Prostate gland (tissue), 2 donors: ENCODE results near the gene PIGX. TPM values are rescaled to one million over a fixed set of nuclear protein-coding genes. Genes with fewer than 3 reads are reported as not detected.

ENCODE experiments used
- DNase-seq: peaks from one replicate; pipeline ENCODE4 v3.0.0-alpha.2; 2019; ENCODE audit warnings: low spot score
- H3K27ac ChIP-seq, 2 donors: fragments of 200-600 bp; sonication (generic); 2 replicates each; pipeline ENCODE4 v1.5.1; 2017 to 2019
- H3K27me3 ChIP-seq: fragments of 200-600 bp; sonication (generic); replicated peaks from 2 replicates; pipeline ENCODE4 v1.5.1; 2019; ENCODE audit not compliant: insufficient read depth
- H3K36me3 ChIP-seq, 2 donors: fragments of 200-600 bp; sonication (generic); 1 replicate in 1 of 2; 2 replicates in 1 of 2; pipeline versions ENCODE4 v1.5.1 to v1.8.1; 2017 to 2019
- H3K4me1 ChIP-seq: fragments of 200-600 bp; sonication (generic); replicated peaks from 2 replicates; pipeline ENCODE4 v1.5.1; 2019
- H3K4me3 ChIP-seq, 2 donors: fragments of 200-600 bp; sonication (generic); 2 replicates each; pipeline ENCODE4 v1.5.1; 2017 to 2019
- H3K9me3 ChIP-seq: fragments of 200-600 bp; sonication (generic); 2 replicates; pipeline ENCODE4 v1.5.1; 2017
- POLR2A ChIP-seq: fragments of 450-650 bp; IDR thresholded peaks from one replicate; pipeline ENCODE4 v1.6.1; 2016; ENCODE audit warnings: antibody characterized with exemption, mild to moderate bottlenecking
- POLR2AphosphoS5 ChIP-seq: sonication (generic); formaldehyde crosslinking; IDR thresholded peaks from one replicate; pipeline ENCODE4 v1.6.1; 2017; ENCODE audit warnings: antibody characterized with exemption
- WGBS: methylation state at CpG from one replicate; pipeline ENCODE4 v1.1.5; 2018; 5-methylcytosine and 5-hydroxymethylcytosine counted together
- intact Hi-C: fragments of 100-400 bp; cut with DNase I; formaldehyde crosslinking; loops from one replicate; pipeline ENCODE4 v1.14.2; 2022
- total RNA-seq, 2 donors: library from RNA; depleted of rRNA; stranded (reverse); fragments of >200 nt; gene quantifications; one replicate each; pipeline ENCODE4 v1.1.0, GENCODE V29; 2016
- TF ChIP-seq, protein P1 (sequence below), 4 experiments: fragments of 200-600 bp in 2 of 4; fragments of 450-650 bp in 2 of 4; sonication (generic) in 2 of 4; IDR thresholded peaks; 1 replicate in 3 of 4; 2 replicates in 1 of 4; pipeline ENCODE4 v1.5.1; 2016 to 2019; ENCODE audit warnings: antibody characterized with exemption in 4 of 4, mild to moderate bottlenecking in 2 of 4, moderate library complexity in 2 of 4

PIGX gene
- total RNA-seq, 2 donors from 2014 or later: 32.6 to 60.4 TPM

DNA sequence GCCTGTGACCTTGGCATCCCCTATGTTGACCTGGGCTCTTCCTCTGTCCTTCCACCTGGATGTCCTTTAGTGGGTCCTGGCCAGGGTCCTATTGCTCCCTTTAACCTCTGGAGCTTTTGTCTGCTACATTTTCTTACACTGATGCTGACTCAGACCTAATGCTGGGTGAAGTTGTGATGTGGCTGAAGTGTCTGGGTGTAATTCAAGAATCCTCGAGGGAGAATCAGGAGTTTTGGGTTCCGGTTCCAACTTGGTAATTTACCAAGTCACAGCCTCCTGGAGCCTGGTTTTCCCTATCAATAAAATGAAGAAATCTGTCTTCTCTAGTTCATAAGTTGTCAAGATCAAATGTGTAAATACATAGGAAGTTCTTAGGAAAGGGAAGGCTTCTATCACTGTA, 25.7 kb upstream of the PIGX start:
- Histone ChIP-seq H3K9me3 (no peaks in the 10 kb centered on the region), H3K4me1 (no peaks in the 10 kb centered on the region), H3K27me3 (no peaks in the 10 kb centered on the region), H3K4me3 (no peak overlapping the region), H3K27ac (no peak overlapping the region), H3K36me3 (no peaks in the 10 kb centered on the region)
- TF ChIP-seq, protein P1, sequence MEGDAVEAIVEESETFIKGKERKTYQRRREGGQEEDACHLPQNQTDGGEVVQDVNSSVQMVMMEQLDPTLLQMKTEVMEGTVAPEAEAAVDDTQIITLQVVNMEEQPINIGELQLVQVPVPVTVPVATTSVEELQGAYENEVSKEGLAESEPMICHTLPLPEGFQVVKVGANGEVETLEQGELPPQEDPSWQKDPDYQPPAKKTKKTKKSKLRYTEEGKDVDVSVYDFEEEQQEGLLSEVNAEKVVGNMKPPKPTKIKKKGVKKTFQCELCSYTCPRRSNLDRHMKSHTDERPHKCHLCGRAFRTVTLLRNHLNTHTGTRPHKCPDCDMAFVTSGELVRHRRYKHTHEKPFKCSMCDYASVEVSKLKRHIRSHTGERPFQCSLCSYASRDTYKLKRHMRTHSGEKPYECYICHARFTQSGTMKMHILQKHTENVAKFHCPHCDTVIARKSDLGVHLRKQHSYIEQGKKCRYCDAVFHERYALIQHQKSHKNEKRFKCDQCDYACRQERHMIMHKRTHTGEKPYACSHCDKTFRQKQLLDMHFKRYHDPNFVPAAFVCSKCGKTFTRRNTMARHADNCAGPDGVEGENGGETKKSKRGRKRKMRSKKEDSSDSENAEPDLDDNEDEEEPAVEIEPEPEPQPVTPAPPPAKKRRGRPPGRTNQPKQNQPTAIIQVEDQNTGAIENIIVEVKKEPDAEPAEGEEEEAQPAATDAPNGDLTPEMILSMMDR (IDR thresholded peaks at IDR 0.05): no peak
- TF ChIP-seq POLR2AphosphoS5: no peak
- TF ChIP-seq POLR2A: no peak
- DNase-seq: no peak
- intact Hi-C loops: loop anchor here (5.0 kb wide), 1 partner anchor 149 kb away; no protein-coding TSS in a partner anchor
- WGBS: 49% methylated on average over 2 of the region's 2 CpGs

DNA sequence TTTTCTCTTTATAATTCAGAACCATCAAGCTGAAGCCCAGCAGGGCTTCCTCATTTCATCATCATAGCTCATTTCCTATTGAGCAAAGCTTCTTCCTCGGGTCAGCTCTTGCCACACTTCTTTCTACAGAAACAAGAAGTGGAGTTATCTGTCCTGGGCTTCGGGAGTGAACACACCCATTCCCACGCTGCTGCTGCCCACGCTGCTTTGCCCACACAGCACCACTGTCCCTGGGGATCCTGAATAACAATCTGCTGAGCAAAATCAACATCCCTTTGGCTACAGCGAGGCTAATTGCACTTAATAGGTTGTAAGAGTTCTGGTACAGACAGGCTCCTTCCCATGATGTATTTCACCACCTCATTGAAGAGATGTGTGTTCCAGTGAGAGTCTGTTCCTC, 23.8 kb upstream of the PIGX start:
- Histone ChIP-seq H3K36me3 (no peaks in the 10 kb centered on the region), H3K9me3 (no peaks in the 10 kb centered on the region), H3K27ac (no peak overlapping the region), H3K4me3 (no peak overlapping the region), H3K27me3 (no peaks in the 10 kb centered on the region), H3K4me1 (no peaks in the 10 kb centered on the region)
- intact Hi-C loops: loop anchor here (5.0 kb wide), 1 partner anchor 151 kb away; no protein-coding TSS in a partner anchor
- TF ChIP-seq, protein P1 (IDR thresholded peaks at IDR 0.05): no peak
- TF ChIP-seq POLR2AphosphoS5 (no peak), POLR2A (no peak)
- WGBS: 28% methylated on average over 5 of the region's 5 CpGs
- DNase-seq: no peak

DNA sequence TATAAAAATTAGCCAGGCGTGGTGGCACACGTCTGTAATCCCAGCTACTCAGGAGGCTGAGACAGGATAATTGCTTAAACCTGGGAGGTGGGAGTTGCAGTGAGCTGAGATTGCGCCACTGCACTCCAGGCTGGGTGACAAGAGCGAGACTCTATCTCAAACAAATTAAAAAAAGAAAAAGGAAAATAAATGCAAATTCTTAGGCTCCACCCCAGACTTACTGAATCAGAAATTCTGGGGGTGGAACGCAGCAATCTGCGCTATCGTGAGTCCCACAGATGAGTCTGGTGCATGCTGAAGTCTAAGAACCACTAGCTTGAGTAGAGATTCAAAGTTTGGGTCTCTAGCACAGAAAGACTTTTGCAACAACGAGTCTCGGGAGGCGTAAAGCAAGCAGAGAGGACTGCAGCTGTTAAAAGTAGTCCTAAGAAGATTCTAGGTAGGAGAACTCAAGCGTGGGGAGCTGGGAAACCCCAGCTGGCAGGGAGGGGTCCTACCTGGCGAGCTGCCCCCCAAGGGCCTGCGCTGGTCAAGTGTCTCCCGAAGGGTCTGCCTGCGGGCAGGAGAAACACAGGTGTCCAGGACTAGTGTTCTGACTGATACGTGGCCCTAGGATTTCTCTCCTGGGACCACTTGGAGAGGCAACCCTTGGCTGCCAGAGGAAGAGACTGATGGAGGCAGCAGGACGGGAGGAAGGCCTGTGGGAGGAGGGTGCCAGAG, 22.1 kb upstream of the PIGX start:
- no peaks in the 10 kb centered on the region for H3K4me1 ChIP-seq
- H3K27ac ChIP-seq: no peak overlapping the region
- H3K36me3 ChIP-seq: no peaks in the 10 kb centered on the region
- TF ChIP-seq, protein P1 (IDR thresholded peaks at IDR 0.05): no peak
- TF ChIP-seq POLR2A (no peak), POLR2AphosphoS5 (no peak)
- WGBS: 88% methylated on average over 17 of the region's 17 CpGs
- H3K4me3 ChIP-seq: no peak overlapping the region
- DNase-seq: no peak
- intact Hi-C loops: loop anchor here (5.0 kb wide), 2 partner anchors 153 to 438 kb away; no protein-coding TSS in a partner anchor
- no peaks in the 10 kb centered on the region for H3K27me3 ChIP-seq
- H3K9me3 ChIP-seq: no peaks in the 10 kb centered on the region

DNA sequence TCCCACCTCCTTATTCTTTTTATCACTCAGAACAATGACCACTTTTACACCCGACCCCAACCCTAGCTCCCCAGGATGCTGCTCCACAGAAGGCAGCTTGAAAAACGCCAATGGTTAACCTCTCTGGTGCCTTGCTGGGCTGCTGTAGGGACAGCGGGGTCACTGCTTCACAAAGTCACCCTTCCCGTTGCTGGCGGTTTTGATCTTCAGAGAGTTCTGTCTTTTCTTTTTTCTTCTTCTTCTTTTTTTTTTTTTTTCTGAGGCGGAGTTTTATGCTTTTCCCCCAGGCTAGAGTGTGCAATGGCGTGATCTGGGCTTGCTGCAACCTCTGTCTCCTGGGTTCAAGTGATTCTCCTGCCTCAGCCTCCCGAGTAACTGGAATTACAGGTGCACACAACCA, 20.8 kb upstream of the PIGX start:
- H3K36me3 ChIP-seq: no peaks in the 10 kb centered on the region
- TF ChIP-seq POLR2A: no peak
- TF ChIP-seq, protein P1 (IDR thresholded peaks at IDR 0.05): no peak
- no peak for TF ChIP-seq POLR2AphosphoS5
- H3K4me3 ChIP-seq: no peak overlapping the region
- 81% methylated on average over 8 of the region's 8 CpGs for WGBS
- no peaks in the 10 kb centered on the region for H3K27me3 ChIP-seq
- no peak overlapping the region for H3K27ac ChIP-seq
- no peak for DNase-seq
- no peaks in the 10 kb centered on the region for H3K9me3 ChIP-seq
- no peaks in the 10 kb centered on the region for H3K4me1 ChIP-seq
- intact Hi-C loops: loop anchor here (5.0 kb wide), 1 partner anchor 439 kb away; no protein-coding TSS in a partner anchor

DNA sequence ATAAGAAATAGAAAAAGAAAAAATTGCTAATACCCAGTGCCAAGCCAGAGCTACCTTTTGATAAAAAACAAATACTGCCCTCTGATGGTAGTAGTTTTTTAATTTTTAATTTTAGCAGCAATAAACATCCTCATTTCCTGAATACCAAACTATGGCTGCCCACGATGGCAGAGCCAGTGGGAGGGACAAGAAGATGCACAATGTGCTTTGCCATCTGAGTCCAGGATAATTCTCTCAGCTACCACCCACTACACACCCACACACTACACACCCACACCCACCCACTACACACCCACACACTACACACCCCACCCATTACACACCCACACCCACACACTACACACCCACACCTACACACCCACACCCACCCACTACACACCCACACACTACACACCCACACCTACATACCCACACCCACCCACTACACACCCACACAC, 18.0 kb upstream of the PIGX start:
- no peak for DNase-seq
- intact Hi-C loops: loop anchor here (5.0 kb wide), 1 partner anchor 442 kb away; no protein-coding TSS in a partner anchor
- Histone ChIP-seq H3K36me3 (no peaks in the 10 kb centered on the region), H3K4me3 (no peak overlapping the region), H3K27ac (no peak overlapping the region), H3K27me3 (no peaks in the 10 kb centered on the region), H3K4me1 (no peaks in the 10 kb centered on the region), H3K9me3 (no peaks in the 10 kb centered on the region)
- TF ChIP-seq POLR2AphosphoS5 (no peak), POLR2A (no peak)
- TF ChIP-seq, protein P1 (IDR thresholded peaks at IDR 0.05): no peak
- 3% methylated on average over 1 of the region's 1 CpG for WGBS
